Neural crest cell (in vitro differentiated cells): ENCODE data around the gene SLMAP. TPM values are rescaled to one million over a fixed set of nuclear protein-coding genes. Genes with fewer than 3 reads are reported as not detected.
"Not testable (repeated sequence)": the region's sequence is repeated elsewhere in the genome, so short reads cannot be mapped to it uniquely, and the experiment has no call there.

ENCODE experiments used
- DNase-seq: peaks from one replicate; pipeline ENCODE4 v3.0.0; 2021; ENCODE audit warnings: low read depth, mixed read lengths, low spot score
- H3K27ac Mint-ChIP-seq: one replicate; pipeline ENCODE4 v1.8.0; 2021; ENCODE audit warnings: mild to moderate bottlenecking, mixed read lengths; ENCODE audit not compliant: unreplicated experiment
- H3K27me3 Mint-ChIP-seq: 2 replicates; pipeline ENCODE4 v1.8.0; 2021; ENCODE audit warnings: low read depth, mild to moderate bottlenecking, mixed read lengths
- H3K36me3 Mint-ChIP-seq: 2 replicates; pipeline ENCODE4 v1.8.0; 2021; ENCODE audit warnings: low read depth, mild to moderate bottlenecking, mixed read lengths
- H3K4me1 Mint-ChIP-seq: 2 replicates; pipeline ENCODE4 v1.8.0; 2021; ENCODE audit warnings: mixed read lengths
- H3K4me3 Mint-ChIP-seq: one replicate; pipeline ENCODE4 v1.8.0; 2021; ENCODE audit warnings: mild to moderate bottlenecking, mixed read lengths
- H3K9me3 Mint-ChIP-seq: 2 replicates; pipeline ENCODE4 v1.8.0; 2021; ENCODE audit warnings: mixed read lengths
- CTCF ChIP-seq: fragments of 200-600 bp; sonication (generic); conservative IDR thresholded peaks from 2 replicates; pipeline ENCODE4 v1.5.0; 2021; ENCODE audit warnings: antibody characterized with exemption, mild to moderate bottlenecking
- total RNA-seq: library from RNA; stranded (reverse); gene quantifications from 2 replicates; pipeline ENCODE4 v1.2.1, GENCODE V29; 2021

SLMAP gene
- total RNA-seq, 1 donor from 2014 or later = 45.7 TPM

GRCh38 chr3:57863380-57863779 is 107.3 kb downstream of the SLMAP start:
- DNase-seq = no peak
- no peak overlapping the region for H3K27ac Mint-ChIP-seq
- no peaks in the 10 kb centered on the region for H3K9me3 Mint-ChIP-seq
- no peak overlapping the region for H3K4me3 Mint-ChIP-seq
- H3K36me3 Mint-ChIP-seq = peaks cover 2% of the 10 kb centered on the region
- peaks cover 5% of the 10 kb centered on the region for H3K4me1 Mint-ChIP-seq
- no peak for TF ChIP-seq CTCF
- H3K27me3 Mint-ChIP-seq = no peaks in the 10 kb centered on the region

GRCh38 chr3:57864853-57865252 is 108.7 kb downstream of the SLMAP start:
- Mint-ChIP-seq H3K27ac (no peak overlapping the region), H3K9me3 (no peaks in the 10 kb centered on the region), H3K36me3 (peaks cover 2% of the 10 kb centered on the region), H3K27me3 (no peaks in the 10 kb centered on the region), H3K4me1 (peaks cover 5% of the 10 kb centered on the region), H3K4me3 (no peak overlapping the region)
- TF ChIP-seq CTCF = peak; percentile 64
- no peak for DNase-seq

- not testable (repeated sequence) for H3K9me3 Mint-ChIP-seq, H3K4me1 Mint-ChIP-seq, H3K4me3 Mint-ChIP-seq, H3K27me3 Mint-ChIP-seq, H3K27ac Mint-ChIP-seq, DNase-seq, H3K36me3 Mint-ChIP-seq
These were observed 113.0 kb downstream of the SLMAP start for GRCh38 chr3:57869110-57869509.

GRCh38 chr3:57872606-57873005 is 116.5 kb downstream of the SLMAP start:
- Mint-ChIP-seq H3K27me3 (no peaks in the 10 kb centered on the region), H3K36me3 (peaks cover 2% of the 10 kb centered on the region), H3K27ac (no peak overlapping the region), H3K9me3 (no peaks in the 10 kb centered on the region), H3K4me3 (no peak overlapping the region), H3K4me1 (no peaks in the 10 kb centered on the region)
- no peak for TF ChIP-seq CTCF
- DNase-seq = no peak

DNA sequence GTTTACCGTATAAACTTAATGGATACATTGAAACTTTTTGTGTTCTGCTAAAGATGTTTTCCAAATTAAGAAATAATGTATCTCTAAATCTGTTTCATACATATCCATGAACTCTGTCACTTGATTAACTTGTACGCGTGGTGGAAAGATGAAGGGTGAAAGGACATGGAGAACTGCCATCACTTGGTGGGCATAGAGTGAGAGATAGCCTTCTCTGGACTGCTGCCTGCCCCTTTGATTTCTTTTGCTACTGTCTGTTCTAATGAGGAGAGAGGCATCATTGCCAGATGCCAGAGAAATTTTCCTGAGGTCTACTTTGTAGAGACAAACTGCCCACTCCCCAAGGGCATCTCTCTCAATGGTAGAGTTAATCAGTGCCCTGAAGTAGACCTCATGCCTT is 120.5 kb downstream of the SLMAP start:
- no peak overlapping the region for H3K27ac Mint-ChIP-seq
- no peaks in the 10 kb centered on the region for H3K27me3 Mint-ChIP-seq
- peaks cover 2% of the 10 kb centered on the region for H3K36me3 Mint-ChIP-seq
- no peak for TF ChIP-seq CTCF
- no peaks in the 10 kb centered on the region for H3K4me1 Mint-ChIP-seq
- no peak for DNase-seq
- no peaks in the 10 kb centered on the region for H3K9me3 Mint-ChIP-seq
- H3K4me3 Mint-ChIP-seq = no peak overlapping the region

DNA sequence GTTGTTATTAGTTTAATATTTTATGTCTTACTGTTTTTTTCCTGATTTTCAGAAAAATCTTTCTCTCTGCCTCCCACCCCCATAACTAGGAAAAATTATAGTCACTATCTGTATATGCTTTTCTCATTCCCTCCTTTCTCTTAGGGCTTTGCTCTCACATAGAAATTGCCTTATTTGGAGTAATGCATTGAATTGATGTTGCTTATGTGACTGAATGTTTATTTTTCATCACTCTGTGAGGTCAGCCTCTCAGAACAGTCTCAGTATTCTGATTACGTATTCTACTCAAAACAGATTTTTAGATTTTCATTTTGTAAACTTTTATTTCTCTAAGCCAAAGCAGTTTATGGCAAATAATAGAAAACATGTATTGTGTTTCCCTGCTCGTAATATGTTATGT is 121.0 kb downstream of the SLMAP start:
- Mint-ChIP-seq H3K4me1 (no peaks in the 10 kb centered on the region), H3K4me3 (no peak overlapping the region), H3K27me3 (no peaks in the 10 kb centered on the region), H3K9me3 (no peaks in the 10 kb centered on the region), H3K36me3 (peaks cover 2% of the 10 kb centered on the region), H3K27ac (no peak overlapping the region)
- no peak for TF ChIP-seq CTCF
- DNase-seq = no peak

DNA sequence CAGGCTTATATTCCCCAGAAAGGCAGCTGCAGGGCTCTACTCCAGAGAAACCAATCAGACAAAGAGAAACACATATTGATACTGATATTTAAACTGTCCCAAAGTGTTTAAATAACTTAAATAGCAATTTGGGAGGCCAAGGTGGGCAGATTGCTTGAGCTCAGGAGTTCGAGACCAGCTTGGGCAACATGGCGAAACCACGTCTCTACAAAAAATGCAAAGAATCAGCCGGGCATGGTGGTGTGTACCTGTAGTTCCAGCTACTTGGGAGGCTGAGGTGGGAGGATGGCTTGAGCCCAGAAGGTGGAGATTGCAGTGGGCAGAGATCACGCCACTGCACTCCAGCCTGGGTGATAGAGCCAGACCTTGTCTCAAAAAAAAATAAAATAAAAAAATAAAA is 128.3 kb downstream of the SLMAP start:
- not testable (repeated sequence) for DNase-seq, H3K27me3 Mint-ChIP-seq, H3K4me1 Mint-ChIP-seq, H3K27ac Mint-ChIP-seq, H3K4me3 Mint-ChIP-seq, H3K9me3 Mint-ChIP-seq, H3K36me3 Mint-ChIP-seq
